GM19372 (cell line): Measurements from ENCODE around the gene LEMD1.

Experiments
- ATAC-seq: cut with Tn5 transposase; IDR thresholded peaks from one replicate; pipeline ENCODE4 v1.9.1; 2021; ENCODE audit warnings: mild to moderate bottlenecking, low read depth, moderate library complexity; ENCODE audit not compliant: unreplicated experiment

The LEMD1 gene, protein sequence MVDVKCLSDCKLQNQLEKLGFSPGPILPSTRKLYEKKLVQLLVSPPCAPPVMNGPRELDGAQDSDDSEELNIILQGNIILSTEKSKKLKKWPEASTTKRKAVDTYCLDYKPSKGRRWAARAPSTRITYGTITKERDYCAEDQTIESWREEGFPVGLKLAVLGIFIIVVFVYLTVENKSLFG

GRCh38 chr1:205421798-205422197 lies at the start of gene LEMD1:
Gene LEMD1, minus strand, starts transcription at chr1:205422056. Its CDS starts 1,520 bp downstream, at chr1:205420536.
- no peak for ATAC-seq

DNA sequence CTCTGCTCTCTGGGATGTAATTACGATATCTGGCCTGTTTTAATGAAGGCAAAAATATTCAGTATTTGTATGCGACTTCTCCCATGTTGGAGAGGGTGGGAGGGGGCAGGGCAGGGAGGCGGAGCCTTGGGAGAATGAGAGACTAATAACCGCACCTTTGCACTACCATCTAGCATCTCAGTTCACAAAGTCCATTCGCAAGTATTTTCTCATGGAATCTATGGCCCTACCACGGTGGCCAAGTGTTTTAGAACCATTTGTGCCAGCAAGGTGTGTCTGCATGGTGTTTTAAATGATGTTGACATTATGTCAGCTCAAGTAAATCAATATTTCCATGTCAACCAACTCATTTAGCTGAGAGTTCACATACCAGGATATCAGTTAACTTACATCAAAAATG lies 48.3 kb upstream of the LEMD1 start:
- ATAC-seq = no peak

- ATAC-seq = no peak
Observed at GRCh38 chr1:205466595-205467220, 44.9 kb upstream of the LEMD1 start.

DNA sequence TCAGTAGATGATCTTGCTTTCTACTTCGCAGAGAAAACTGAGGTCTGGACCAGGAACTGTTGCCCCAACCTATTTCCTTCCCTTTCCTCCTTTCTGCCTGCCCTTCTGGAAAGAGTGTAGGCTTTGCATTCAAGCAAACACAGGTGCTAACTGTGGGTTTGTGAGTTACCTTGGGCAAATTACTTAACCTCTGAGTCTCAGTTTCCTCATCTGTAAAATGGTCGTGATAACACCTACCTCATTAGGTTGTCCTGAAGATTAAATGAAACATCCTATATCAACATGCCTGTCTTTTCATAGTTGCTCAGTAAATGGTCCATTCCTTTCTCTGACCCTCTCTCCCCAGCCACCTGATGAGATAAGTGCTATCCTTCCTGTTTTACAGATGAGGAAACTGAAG lies 43.5 kb upstream of the LEMD1 start:
- ATAC-seq = no peak

DNA sequence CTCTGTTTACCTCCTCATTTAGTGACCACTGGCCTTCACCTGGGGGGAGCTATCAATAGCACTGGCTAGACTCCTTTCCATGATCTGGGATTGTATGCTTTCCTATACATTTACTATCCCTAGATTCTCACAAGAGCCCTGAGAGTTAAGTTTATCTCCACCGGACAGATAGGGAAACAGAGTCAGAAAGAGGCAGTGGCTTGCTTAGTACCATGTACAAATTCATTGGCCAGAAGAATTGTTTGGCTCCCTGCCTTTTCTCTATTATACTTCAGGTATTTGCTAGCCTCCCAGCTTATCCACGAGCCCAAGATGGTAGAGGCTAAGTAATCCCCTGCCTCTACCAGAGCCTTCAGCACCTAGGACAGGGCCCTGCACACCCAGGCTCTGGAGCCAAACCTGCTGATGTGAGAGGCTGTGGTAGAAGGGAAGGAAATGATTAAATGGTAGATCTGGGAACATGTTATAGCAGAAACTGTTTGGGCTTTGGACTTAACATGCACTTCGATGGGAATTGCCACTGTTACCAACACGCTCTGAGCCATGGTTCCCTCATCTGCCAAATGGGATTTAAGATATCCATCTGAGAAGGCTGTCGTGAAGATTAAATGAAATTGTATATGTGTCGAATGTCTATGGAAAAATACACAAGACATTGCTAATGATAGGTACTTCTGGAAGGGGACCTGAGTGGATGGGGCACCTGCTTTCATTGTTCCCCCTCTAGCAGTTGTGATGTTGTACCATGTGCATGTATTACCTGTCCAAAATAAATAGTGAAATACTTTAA lies 37.1 kb upstream of the LEMD1 start:
- no peak for ATAC-seq

GRCh38 chr1:205456868-205457745 lies 35.3 kb upstream of the LEMD1 start:
- ATAC-seq = no peak

- no peak for ATAC-seq
Observed at GRCh38 chr1:205456383-205456867, 34.6 kb upstream of the LEMD1 start.

DNA sequence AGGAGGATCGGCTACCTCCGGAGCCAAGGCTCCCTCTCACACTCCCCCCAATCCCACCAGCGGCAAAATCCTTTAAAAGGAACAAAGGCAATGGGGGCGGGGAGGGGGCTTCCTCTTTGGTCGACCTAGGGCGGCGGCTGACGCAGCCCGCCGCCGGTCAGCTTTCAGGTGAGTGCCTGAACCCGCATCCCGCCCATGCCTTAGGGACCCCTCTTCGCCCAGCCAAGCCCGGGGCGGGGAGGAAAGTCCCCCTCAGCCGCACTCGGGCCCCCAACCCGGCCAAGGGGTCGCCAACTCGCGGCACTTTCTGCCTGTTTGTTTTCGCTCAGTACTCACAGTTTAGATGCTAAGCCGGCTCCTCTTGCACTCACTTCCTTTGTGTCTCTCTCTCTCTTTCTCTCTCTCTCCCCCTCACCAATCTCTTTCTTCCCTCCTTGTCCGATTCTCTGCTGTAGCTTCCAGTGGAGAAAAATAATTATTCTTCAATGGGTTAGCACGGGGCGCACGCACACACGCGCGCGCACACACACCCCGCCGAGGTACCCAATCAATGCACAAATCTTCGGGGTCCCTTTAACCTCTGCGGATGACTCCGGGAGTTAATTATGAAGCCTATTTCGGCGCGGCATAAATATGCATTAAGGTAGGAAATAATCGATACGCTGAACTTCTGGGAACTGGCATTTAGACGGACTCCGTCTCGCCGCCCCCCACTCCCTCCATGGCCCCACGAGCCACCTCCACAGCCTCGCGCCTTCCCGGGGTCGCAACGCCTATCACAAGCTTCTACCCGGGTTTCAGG lies 33.9 kb upstream of the LEMD1 start, which contains the start of gene BLACAT1:
Gene BLACAT1 (minus strand): TSS at position 465 of the 802 bp plus-strand sequence.
- no peak for ATAC-seq

GRCh38 chr1:205454903-205455335 lies 33.1 kb upstream of the LEMD1 start:
- ATAC-seq = no peak

DNA sequence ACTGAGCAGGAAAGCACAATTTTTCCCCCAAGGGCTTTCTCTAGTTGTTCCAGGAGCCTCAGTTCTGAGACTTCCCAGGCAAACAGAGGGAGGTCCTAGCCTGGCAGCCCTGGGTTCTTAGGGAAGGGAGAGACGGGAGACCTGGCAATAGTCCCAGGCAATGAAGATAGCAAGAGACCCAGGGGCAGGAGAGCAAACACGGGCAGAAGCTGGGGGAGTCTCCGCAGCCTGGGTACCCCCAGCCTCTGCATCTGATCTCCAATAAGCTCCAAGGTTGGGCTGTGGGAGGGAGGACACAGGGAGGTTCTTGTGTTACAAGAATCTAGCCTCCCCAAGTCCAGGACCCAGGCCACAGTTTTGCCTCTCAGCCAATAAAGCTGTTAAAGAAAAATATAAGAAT lies 31.6 kb upstream of the LEMD1 start:
- ATAC-seq = no peak

DNA sequence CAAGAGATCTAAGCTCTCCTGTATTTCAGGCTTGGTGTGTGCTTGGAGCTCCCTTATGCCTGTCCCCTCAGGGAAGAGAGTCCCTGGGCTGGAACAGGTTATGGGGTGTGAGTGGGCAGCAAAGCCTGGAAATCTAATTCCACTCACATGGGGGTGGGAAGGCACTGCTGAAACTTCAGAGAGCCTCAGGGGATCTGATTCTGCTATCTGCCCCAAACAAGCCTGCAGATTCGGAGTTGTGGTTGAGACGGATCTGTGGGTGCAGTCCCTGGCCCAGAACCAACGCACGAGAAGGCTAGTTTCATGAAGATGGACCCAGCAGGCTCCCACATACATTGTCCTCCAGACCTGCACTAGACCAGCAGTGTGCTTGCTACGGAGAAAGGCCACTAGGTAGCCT lies 31.1 kb upstream of the LEMD1 start:
- no peak for ATAC-seq

DNA sequence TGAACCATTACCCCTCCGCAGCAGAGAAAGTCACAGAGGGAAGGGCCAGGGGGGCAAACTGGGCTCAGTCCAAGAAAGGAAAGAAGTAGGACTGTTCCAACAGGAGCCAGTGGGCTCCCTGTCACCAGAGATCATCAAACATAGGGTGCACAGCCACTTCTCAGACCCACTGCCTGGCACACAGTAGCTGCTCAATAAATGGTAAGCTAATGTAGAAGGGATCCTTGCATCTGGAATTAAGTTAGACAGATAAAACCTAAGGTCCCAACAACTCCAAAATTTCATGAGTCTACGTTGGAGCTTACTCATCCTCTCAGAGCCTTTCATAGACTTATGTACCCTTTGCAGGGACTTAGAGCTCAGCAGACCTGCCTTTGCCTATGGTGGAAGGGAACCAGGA lies 30.5 kb upstream of the LEMD1 start:
- ATAC-seq = no peak

DNA sequence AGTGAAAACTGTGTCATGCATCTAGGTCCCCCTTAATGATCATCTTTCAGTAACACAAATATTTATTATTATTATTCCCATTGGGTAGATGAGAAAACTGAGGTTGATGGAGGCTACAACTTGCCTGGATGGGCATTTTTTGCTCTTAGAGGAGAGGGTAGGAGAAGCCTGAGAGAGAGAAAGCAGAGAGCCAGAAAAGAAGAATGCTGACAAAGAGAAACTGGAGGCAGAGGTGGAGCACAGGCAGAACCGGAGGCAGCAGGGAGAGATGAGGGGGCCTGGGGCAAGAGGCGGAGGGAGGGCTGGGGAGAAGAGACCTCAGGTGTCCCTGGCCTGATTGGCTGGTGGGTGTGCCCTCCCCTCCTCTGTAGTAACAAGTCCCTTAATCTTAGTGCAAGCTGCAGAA lies 29.9 kb upstream of the LEMD1 start:
- ATAC-seq = no peak

DNA sequence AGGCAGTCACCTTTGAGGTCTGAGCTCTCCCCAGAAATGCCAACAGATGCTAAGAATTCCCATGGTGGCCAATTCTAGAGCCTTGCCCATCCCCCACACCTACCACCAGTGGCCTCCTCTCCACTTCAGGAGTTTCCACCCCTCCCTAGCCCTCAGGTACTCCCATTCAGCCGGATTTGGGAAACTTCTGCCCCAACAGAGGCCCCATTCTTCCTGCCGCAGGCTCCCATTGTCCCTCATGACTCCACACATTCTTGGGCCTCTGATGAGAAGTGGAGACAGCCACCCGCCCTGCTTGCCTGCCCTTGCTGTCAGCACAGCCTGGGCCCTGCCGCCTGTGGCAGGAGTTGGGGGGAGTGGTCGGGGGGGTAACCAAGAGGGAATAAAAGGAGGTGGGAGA lies 29.3 kb upstream of the LEMD1 start:
- ATAC-seq = no peak

DNA sequence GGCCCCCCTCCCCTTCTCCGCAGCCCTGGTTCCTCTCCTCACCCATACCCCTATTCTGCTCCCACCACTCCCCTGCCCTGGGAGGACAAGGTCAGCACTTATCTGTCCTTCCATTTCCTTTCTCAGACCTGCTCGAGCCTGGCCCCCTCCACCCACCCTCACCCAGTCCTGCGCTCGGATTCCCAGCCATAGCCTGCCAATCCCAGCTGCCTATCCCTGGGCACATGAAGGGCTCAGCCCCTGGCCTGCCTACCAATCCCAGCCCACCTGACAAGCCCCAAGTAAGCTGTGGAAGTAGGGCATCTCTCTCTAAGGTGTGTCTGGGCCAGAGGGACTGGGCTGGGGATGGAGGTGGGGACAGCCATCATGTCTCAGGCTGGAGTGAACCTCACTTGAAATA lies 28.6 kb upstream of the LEMD1 start:
- no peak for ATAC-seq

- no peak for ATAC-seq
Observed at GRCh38 chr1:205449750-205450443, 28.0 kb upstream of the LEMD1 start.

DNA sequence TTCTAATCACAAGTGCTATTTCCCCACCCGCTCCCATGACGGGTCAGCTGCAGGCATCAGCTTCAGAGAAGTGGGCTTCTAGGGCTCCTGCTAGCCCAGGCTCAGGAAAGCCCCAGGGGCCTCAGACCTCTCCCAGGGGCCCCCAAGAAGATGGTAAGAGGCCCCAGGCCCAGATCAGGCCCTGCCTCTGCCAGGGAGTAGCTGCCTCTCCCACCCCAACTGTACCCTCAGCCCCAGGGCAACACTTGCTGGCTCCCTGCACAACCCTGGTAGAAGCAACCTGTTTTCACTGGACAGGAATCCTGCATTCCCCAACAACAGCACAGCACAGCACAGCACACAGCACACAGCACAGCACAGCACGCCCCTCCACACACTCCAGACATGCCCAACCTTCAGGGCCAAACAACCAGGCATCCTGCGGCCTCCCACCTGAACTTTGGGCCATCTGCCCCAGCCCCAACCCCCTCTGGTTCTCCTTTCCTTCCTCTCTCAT lies 27.4 kb upstream of the LEMD1 start:
- no peak for ATAC-seq

DNA sequence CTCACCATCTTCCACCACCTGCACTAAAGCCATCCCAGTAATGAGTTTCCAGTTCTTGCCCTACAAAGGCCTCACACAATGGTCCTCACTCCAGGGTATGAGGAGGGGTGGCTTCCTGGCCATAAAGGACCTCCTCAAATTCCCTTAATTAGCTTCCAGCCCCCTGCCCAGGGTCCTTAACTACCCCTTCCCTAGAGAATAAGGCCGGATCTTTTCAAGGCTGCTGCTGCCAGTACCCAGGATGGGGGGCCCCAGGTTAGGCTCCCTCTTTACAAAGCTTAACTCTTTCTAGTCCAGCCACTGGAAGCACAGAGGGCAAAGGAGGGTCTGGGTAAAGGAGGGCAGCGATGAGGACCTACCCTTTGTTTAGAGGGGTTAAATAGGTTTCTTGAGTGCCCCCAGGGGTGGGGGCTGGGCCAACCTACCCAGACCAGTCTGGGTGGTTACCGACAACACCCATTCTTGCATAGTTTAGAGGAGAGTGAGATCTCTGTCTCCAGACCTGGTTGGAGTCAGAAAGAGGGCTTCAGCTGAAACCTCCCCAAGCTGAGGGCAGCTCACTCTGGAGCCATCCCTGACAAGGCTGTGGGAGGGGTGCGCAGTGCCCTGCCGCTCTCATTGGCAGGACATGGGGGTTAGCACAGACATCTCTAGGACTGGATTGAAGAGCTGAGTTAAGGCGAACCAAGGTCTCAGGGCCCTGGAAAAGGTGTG lies 26.8 kb upstream of the LEMD1 start:
- ATAC-seq = no peak
